ENCODE data around the gene NFYC. TPM values are rescaled to one million over a fixed set of nuclear protein-coding genes. Genes with fewer than 3 reads are reported as not detected.
A peak's percentile ranks its signal among the peaks of the same experiment; 100 is the strongest.

The NFYC gene
- total RNA-seq, 1 donor from 2014 or later, result 67.2 TPM

DNA sequence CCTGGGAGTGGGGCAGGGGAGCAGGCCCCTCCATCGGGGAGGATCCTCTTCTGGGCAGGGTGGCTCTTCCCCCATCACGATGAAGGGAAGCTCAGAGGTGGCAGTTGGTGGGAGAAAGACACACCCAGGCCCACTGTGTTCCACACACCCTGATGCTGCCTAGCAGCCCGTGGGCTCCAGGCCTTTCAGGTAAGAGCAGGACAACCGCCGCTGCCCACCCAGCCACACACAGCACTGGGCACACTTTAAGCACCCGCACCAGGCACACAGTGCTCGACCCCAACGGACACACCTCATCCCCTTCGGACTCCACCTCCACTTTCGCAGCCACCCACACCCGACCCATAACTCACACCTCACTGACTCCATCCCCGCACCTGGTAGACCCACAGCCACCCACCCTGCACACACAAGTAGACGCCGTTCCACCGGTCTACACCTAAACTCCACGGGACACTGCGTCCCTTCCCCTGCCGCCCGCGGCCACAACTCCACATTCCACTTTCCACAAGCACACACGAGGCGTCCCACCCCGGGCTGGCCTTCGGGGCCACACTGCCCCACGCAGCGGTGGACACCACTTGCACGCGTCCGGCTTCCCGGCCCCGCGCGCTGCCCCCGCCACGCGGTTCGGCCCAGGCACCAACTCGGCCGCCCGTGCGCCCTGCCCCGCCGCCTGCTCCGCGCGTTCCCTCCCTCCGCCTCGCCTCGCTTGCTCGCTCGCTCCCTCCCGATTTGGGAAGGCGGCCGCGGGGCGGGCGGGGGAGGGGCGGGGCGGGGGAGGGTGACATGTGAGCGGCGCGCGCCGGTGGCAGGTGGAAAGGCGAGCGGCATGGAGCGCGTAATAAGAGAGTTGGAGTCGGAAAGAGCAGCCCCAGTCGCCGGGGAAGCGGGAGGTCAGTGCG is 91.7 kb downstream of the NFYC start, which contains the start of gene KCNQ4:
Gene KCNQ4 (plus strand): TSS at position 787 of the 905 bp plus-strand sequence. CDS start 307 bp downstream, outside the sequence.
- peak within 1 kb of the TSS; percentile 82 for H3K4me3 Mint-ChIP-seq
- H3K27ac Mint-ChIP-seq (ENCODE audit: unreplicated experiment), result no peak within 1 kb of the TSS
- H3K4me1 Mint-ChIP-seq, result peaks cover 38% of the 10 kb centered on the region
- H3K27me3 Mint-ChIP-seq (ENCODE audit: low read depth), result peaks cover 34% of the 10 kb centered on the region
- TF ChIP-seq, protein P1, sequence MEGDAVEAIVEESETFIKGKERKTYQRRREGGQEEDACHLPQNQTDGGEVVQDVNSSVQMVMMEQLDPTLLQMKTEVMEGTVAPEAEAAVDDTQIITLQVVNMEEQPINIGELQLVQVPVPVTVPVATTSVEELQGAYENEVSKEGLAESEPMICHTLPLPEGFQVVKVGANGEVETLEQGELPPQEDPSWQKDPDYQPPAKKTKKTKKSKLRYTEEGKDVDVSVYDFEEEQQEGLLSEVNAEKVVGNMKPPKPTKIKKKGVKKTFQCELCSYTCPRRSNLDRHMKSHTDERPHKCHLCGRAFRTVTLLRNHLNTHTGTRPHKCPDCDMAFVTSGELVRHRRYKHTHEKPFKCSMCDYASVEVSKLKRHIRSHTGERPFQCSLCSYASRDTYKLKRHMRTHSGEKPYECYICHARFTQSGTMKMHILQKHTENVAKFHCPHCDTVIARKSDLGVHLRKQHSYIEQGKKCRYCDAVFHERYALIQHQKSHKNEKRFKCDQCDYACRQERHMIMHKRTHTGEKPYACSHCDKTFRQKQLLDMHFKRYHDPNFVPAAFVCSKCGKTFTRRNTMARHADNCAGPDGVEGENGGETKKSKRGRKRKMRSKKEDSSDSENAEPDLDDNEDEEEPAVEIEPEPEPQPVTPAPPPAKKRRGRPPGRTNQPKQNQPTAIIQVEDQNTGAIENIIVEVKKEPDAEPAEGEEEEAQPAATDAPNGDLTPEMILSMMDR (conservative IDR thresholded peaks at IDR 0.05), result no peak
- DNase-seq (ENCODE audit: low read depth, low spot score), result peak; percentile 31
- no peaks in the 10 kb centered on the region for H3K9me3 Mint-ChIP-seq
- H3K36me3 Mint-ChIP-seq (ENCODE audit: low read depth), result peaks cover 4% of the 10 kb centered on the region

DNA sequence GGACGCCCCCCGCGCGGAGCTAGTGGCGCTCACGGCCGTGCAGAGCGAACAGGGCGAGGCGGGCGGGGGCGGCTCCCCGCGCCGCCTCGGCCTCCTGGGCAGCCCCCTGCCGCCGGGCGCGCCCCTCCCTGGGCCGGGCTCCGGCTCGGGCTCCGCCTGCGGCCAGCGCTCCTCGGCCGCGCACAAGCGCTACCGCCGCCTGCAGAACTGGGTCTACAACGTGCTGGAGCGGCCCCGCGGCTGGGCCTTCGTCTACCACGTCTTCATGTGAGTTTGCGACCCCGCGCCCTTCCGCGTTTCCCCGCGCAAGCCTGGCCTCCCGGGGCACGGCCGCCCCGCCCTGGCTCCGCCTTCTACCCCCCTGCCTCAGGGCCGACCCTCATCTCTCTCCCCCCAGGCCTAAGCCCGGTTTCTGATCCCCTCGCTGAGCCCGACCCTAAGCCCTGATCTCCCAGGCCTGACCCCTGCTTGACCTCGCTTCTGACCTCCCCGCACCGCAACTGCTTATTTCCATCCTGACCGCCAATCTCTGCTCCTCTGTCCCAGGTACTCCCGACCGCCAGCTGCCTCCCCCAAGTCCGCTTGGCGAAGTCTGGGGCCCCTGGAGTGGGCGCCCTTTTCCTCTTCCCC is 92.8 kb downstream of the NFYC start:
- Mint-ChIP-seq H3K27ac (ENCODE audit: unreplicated experiment) (no peak overlapping the region), H3K27me3 (ENCODE audit: low read depth) (peaks cover 34% of the 10 kb centered on the region), H3K9me3 (no peaks in the 10 kb centered on the region), H3K4me3 (peak overlapping the region; percentile 77), H3K36me3 (ENCODE audit: low read depth) (no peaks in the 10 kb centered on the region), H3K4me1 (peaks cover 34% of the 10 kb centered on the region)
- DNase-seq (ENCODE audit: low read depth, low spot score), result no peak
- TF ChIP-seq, protein P1 (conservative IDR thresholded peaks at IDR 0.05), result no peak

DNA sequence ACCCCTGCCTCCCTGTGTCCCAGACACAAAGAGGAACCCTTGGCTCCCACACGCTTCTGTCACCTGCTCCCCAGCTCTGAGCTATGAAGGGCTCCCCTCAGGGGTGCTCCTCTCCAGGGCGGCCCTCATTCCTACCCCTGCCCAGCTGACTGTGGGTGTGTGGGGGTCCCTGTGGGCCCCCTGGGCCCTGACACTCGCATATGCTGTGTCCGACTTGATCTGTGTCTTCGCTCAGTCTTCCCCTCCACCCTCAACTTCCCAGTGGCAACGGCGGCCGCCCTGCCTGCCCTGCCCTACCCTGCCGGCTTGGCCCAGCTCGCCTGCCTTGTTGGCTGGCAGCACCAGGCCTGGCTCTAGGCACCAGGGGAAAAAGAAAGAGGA is 93.3 kb downstream of the NFYC start:
- Mint-ChIP-seq H3K27me3 (ENCODE audit: low read depth) (peaks cover 34% of the 10 kb centered on the region), H3K27ac (ENCODE audit: unreplicated experiment) (no peak overlapping the region), H3K4me1 (peaks cover 37% of the 10 kb centered on the region), H3K4me3 (peak overlapping the region; percentile 77), H3K9me3 (no peaks in the 10 kb centered on the region), H3K36me3 (ENCODE audit: low read depth) (no peaks in the 10 kb centered on the region)
- TF ChIP-seq, protein P1 (conservative IDR thresholded peaks at IDR 0.05), result no peak
- no peak for DNase-seq (ENCODE audit: low read depth, low spot score)

DNA sequence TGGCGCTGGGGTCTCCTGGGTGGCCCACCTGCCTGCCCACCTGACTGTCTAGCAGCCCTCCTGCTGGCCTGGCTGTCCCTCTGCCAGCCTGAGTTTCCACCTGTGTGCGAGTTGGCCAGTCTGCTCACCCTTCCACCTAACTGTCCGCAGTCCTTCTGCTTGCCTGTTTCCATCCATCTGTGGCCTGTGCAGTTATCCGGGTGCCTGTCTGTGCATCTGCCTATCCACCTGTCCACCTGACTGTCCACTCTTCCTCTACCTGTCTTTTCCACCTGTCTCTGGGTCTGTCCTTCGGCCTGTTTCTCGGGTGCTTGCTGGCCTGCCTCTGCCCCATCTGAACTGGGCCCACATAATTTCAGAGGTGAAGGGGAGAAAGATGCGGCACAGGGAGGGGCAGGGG is 93.9 kb downstream of the NFYC start:
- H3K27ac Mint-ChIP-seq (ENCODE audit: unreplicated experiment), result peak overlapping the region; percentile 81
- no peaks in the 10 kb centered on the region for H3K9me3 Mint-ChIP-seq
- H3K27me3 Mint-ChIP-seq (ENCODE audit: low read depth), result peaks cover 34% of the 10 kb centered on the region
- no peaks in the 10 kb centered on the region for H3K36me3 Mint-ChIP-seq (ENCODE audit: low read depth)
- DNase-seq (ENCODE audit: low read depth, low spot score), result no peak
- TF ChIP-seq, protein P1 (conservative IDR thresholded peaks at IDR 0.05), result no peak
- peaks cover 37% of the 10 kb centered on the region for H3K4me1 Mint-ChIP-seq
- peak overlapping the region; percentile 82 for H3K4me3 Mint-ChIP-seq

DNA sequence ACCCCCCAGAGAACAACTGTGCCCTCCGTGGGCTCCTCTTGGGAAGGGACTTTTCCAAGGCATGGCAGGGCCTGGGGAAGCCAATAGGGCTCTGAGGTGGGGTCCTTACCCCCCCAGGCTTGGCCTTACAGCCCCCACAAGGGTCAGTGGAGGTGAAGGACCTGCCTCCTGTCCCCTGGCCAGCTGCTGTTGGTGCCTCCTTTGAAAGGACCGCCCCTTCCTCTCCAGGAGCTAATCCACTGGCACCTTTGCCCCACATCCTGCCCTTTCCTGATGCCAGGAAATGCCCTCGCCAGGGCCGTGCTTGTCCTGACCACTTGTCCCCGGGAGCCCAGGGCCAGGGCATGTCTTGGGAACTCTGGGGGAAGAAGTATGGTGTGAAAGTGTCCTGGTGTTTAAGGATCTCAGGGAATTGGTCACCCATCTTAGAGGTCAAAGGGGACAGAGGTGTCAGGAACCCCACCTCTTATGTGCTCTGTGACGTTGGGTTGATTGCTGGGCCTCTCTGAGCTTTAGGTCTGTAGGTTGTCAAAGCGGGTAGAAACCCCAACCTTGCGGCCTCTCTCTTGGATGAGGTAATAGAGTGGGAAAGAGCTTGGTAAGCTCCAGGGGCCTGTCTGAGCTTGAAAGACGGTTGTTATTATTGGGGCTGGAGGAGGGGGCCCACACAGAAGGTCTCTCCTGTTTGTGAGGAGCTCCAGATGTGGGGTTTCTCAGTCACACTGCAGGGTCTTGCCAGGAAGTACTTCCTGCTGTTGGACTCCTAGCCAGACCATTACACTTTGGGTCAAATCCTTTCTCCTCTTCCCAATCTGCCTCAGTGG is 94.9 kb downstream of the NFYC start:
- Mint-ChIP-seq H3K27me3 (ENCODE audit: low read depth) (peaks cover 28% of the 10 kb centered on the region), H3K4me3 (peak overlapping the region; percentile 49), H3K4me1 (peaks cover 36% of the 10 kb centered on the region), H3K36me3 (ENCODE audit: low read depth) (no peaks in the 10 kb centered on the region), H3K9me3 (no peaks in the 10 kb centered on the region), H3K27ac (ENCODE audit: unreplicated experiment) (no peak overlapping the region)
- TF ChIP-seq, protein P1 (conservative IDR thresholded peaks at IDR 0.05), result no peak
- DNase-seq (ENCODE audit: low read depth, low spot score), result no peak

Data from neural crest cell (in vitro differentiated cells).